GM21786 (cell line): ENCODE data around the gene RYR2.

Experiments
- ATAC-seq: cut with Tn5 transposase; IDR thresholded peaks from one replicate; pipeline ENCODE4 v1.9.1; 2021; ENCODE audit not compliant: unreplicated experiment

Gene RYR2

DNA sequence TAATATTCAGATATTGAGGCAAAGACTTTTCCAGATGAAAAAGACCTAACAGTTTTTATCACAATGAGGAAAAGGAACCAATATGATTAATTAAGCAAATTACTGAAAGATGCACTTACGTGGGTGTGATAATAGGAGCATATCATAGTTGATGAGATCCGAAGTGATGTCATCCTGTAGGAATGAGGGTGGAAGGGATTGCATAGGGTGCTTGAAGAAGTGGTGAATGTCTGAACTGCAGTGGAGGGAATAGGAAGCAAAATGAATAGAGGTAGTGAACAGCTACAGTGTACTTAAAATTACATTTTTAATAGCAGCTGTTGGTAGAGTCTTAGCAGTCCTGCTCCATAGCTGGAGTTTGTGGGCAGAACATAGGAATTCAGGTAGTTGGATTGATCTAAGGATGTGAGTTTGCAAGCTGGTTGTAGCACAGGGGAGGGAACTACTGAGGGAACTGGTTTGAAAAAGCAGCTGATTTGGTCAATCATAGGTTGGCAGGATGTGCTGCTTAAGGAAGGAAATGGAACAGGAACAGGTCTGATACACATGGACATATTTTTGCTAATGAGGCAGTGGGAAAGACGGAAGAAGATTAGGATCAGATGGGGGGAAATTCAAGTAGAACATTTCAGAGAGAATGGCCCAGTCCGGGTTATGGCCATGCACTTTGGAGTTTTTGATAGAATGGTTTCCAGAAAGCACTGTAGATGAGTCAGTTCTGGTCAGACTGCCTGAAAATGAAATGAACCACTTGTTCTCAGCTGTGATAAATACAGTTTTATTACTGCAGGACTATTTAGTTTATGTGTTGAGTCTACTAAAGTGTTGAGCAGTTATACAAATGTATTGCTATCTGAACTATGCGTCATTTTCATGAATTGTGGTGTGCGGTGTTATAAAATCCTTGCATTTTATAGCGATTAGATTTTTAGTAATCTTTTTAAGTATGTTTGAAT, 155.8 kb downstream of the RYR2 start:
- ATAC-seq, result no peak

DNA sequence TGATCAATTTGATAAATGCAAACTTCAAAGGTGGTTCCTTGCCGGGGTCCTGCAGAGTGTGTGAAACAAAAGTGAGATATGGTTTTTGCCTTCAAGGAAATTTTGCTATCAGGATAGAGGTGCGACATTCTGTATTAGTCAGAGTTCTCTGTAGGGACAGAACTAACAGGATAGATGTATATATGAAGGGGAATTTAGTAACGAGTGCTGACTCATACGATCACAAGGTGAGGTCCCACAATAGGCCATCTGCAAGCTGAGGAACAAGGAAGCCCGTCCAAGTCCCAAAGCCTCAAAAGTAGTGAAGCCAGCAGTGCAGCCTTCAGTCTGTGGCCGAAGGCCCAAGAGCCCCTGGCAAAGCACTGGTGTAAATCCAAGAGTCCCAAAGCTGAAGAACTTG, 157.0 kb downstream of the RYR2 start:
- ATAC-seq, result no peak

- no peak for ATAC-seq
Observed at GRCh38 chr1:237201155-237201554, 159.2 kb downstream of the RYR2 start.

DNA sequence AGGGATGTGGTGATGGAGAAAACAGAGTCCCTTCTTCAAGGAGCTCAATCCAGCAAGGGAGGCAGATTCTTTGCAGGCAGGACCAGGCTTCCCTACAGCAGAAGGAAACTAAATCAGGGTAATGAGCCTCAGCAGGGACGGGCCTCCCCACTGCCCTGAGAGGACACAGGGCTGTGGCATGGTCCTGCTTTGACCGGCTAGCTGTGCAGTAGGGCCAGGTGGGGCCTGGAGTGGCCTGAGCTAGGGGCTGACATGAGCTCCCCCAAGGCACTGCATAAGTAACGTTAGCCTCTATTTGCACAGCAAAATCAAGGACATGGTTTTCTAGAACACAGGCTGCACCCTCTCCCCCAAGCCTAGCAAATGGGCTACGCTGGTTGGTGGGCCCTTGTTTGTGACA, 162.9 kb downstream of the RYR2 start:
- ATAC-seq, result no peak

GRCh38 chr1:237205400-237206064, 163.5 kb downstream of the RYR2 start:
- ATAC-seq, result no peak

GRCh38 chr1:237206065-237206414, 164.1 kb downstream of the RYR2 start:
- ATAC-seq, result no peak

DNA sequence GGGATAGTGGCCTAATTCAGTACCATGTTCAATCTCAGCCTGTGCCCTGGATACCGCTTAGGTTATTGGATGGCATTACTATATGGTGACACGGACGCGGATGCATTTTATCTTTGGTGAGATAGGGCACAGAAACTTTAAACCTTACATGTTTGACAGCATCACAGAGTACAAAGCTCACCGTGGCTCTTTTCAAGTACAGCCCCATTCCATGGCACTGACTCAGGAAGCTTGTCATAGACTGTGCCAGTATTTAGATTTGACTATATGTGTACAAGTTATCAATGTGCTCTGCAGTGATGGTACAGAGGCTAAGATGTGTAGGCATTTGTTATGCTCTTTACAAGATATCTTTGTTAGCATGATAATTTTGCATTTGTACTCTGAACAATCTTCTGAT, 169.0 kb downstream of the RYR2 start:
- ATAC-seq, result no peak

DNA sequence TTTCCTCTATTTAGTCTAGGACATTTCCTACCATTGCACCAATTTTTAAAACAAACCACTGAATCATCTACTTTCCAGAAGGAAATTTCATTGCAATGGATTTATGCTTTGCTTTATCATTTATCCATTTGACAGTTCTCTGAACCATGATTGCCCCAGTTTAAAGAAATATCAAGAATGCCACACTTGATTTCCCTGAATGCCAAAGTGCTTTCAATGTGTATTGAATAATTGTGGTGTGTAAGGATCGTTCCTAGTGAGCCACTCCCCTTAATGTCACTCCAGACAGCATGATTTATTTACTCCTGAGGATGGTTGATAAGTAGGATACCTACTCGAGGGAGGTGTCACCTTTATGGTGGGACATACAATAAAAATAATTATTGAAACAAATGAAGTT, 169.6 kb downstream of the RYR2 start:
- no peak for ATAC-seq

DNA sequence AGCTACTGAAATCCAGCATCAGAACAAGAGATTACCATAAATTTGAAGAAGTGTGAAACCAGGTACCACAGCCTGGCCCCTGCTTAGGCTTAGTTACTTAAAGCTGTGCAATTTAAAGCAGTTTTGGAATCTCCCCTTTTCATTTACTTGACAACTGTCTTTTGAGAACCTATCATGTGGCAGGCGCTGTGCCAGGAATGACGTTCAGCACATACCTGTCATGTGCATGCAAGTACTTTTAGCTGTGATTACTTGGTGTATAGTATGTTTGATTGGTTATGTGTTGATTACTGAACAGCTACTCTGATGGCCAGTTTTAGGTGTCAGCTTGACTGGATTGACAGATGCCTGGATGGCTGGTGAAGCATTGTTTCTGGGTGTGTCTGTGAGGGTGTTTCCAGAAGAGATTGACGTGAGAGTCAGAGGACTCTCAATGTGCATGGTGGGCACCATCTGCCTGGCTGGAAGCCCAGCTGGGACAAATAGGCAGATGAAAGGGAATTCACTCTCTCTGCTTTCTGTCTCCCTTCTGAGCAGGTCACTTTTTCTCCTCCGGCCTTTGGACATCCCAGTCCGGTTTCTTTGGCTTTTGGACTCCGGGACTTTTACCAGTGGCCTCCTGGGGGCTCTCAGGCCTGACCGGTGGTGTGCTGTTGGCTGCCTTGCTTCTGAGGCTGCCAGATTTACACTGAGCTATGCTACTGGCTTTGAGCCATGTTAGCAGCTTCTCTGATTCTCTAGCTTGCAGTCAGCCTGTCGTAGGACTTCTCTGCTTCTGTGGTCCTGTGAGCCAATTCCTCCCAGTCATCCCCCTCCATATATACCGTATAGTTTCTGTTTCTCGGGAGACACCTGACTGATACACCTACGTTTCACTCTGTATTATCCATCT, 178.0 kb downstream of the RYR2 start:
- ATAC-seq, result no peak

DNA sequence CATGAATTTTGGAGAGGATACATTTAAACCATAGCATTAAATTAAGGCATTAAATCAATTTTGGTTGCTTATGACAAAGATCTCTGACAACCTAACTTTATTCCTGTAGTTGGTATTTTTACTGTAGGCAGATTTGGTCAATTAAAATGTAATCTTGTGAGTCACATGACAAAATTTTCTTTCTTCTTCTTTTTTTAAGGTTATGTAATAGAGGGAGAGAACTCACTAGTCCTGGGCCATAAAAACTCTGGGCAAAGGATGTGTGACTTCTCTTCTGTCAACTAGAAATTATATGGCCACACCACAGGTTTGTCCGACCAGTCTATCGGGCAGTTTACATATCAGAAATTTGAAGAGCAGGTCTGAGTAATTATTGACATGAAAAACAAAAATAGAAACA, 181.4 kb downstream of the RYR2 start:
- no peak for ATAC-seq

DNA sequence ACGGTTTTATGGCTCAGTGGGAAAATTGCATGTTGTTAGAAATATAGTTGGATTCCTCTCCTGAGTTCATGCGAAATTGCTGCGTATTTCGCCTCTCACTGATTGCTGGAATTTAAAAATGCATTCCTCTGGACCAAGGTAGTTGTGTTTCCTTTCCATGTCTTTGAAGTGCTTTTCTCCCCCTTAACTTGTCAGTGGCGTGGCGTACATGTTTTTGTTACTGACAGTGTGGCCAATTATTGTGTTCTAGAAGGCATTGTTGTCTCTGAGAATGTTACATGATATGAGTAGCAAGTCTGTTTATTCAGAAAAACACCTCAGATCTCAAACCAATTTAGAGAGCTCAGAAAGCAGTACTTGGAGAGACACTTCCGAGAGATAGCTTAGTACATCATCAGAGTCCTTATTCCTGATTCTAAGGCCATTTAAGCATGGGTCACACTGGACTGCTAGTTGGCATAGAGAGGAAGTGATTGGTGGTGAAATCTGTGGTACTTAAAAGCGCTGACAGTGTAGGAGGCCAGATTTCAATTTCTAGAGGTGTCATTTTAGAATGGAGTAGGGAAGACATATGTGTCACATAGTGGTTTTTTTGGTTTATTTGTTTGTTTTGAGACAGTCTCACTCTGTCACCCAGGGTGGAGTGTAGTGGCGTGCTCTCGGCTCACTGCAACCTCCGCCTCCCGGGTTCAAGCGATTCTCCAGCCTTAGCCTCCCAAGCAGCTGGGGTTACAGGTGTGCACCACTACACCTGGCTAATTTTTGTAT, 184.4 kb downstream of the RYR2 start:
- ATAC-seq, result no peak

DNA sequence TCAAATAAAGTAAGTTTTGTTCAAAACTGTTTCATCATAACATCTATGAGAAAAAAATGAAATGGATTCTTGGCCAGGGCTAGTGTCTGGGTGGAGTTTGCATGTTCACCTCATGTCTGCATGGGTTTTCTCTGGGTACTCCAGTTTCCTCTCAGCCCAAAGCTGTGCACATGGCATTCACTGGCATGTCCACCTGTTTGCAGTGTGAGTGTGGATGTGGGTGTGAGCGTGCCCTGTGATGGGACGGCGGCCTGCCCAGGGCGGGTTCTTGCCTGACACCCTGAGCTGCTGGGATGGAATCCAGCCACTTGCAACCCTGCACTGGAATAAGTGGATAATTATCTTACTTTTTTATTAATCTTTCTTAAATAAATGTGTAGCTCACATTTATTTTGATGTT, 185.5 kb downstream of the RYR2 start:
- ATAC-seq, result no peak

GRCh38 chr1:237228421-237228820, 186.4 kb downstream of the RYR2 start:
- no peak for ATAC-seq

DNA sequence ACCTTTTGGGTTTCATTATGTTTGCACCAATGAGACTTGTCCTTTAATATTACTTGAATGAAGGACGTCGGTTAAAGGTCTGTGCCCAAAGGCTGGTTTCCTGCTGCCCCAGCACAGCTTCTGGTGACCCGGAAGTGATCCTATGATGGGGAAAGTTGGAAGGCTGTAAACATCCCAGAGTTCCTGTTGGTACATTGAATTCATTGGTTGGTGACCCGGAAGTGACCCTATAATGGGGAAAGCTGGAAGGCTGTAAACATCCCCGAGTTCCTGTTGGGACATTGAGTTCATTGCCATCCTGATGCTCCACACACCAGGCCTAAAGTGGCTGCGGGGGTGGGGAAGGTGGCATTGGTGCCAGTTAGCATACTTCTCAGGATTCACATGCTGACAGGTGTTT, 187.3 kb downstream of the RYR2 start:
- no peak for ATAC-seq

GRCh38 chr1:237232501-237232900, 190.5 kb downstream of the RYR2 start:
- no peak for ATAC-seq

GRCh38 chr1:237235091-237235490, 193.1 kb downstream of the RYR2 start:
- ATAC-seq, result no peak

- ATAC-seq, result no peak
Observed at GRCh38 chr1:237237721-237238120, 195.7 kb downstream of the RYR2 start.

DNA sequence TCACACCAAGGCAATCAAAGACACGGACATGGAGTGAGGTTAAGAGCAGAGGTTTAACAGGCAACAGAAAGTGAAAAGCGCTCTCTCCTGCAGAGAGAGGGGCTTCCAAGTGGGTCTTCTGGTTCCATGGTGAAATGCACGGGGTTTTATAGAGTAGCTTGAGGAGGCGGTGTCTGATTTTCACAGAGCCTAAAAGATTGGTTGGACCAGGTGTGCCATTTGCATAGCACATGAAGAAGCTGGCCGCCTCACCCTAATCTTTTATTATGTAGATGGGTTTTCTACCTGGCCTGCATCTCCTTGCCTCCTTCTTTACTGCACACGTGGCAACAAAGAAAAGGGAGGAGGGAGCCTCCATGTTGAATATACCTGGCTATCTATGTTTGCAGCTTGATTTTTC, 197.3 kb downstream of the RYR2 start:
- ATAC-seq, result no peak

DNA sequence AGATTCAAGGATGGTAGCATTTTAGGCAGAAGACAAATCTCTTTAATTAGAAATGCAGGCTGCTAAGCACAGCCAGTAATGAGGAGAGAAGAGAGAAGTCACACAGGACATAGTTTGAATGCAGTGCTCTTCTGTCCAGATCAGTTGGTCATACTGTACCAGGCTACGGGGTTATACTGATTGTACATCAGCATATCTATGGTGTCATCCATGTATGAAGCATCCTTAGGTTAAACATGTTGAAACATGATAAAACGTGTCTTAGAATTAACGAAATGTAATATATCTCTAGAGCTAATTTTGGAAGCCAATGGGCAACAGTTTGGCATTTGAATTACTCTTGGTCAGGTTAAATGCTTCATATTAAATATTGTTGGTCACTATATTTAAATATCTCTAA, 199.1 kb downstream of the RYR2 start:
- no peak for ATAC-seq

GRCh38 chr1:237244778-237245177, 202.8 kb downstream of the RYR2 start:
- ATAC-seq, result no peak

DNA sequence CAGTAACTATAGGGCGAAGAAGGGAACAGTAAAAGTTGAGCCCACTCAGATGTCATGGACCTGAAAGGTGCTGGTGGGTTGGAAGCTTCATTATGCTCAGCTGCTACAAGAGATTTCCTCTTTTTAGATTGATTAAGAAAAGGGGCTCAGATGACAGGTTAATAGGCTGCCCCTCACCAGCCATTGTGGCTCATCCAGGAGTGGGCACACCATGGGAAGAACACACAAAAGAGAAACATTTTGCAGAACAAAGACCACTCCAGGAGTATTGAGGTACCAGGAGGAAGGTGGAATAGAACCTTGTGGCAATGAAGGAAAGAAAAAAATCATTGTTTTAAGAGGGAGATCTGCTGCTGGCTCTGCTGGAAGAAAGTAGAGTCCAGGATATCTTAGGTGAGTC, 205.5 kb downstream of the RYR2 start:
- ATAC-seq, result no peak
